COLO829 (cell line): ENCODE results near the gene DLEC1.
"Not testable (repeated sequence)": the region's sequence is repeated elsewhere in the genome, so short reads cannot be mapped to it uniquely, and the experiment has no call there.

ENCODE experiments used
- DNase-seq: peaks from one replicate; pipeline ENCODE4 v3.0.0; 2012; ENCODE audit warnings: low spot score

The DLEC1 gene

GRCh38 chr3:38018296-38019266 lies 20.4 kb upstream of the DLEC1 start:
- DNase-seq, result no peak

- no peak for DNase-seq
Observed at GRCh38 chr3:38019658-38020341, 19.2 kb upstream of the DLEC1 start.

GRCh38 chr3:38020342-38020726 lies 18.7 kb upstream of the DLEC1 start:
- no peak for DNase-seq

GRCh38 chr3:38021196-38021595 lies 17.8 kb upstream of the DLEC1 start:
- no peak for DNase-seq

GRCh38 chr3:38022301-38022700 lies 16.7 kb upstream of the DLEC1 start:
- DNase-seq, result no peak

GRCh38 chr3:38022896-38023709 lies 15.9 kb upstream of the DLEC1 start:
- no peak for DNase-seq

- no peak for DNase-seq
Observed at GRCh38 chr3:38026856-38027255, 12.2 kb upstream of the DLEC1 start.

- no peak for DNase-seq
Observed at GRCh38 chr3:38027466-38028465, 11.2 kb upstream of the DLEC1 start.

- DNase-seq, result no peak
Observed at GRCh38 chr3:38028621-38029361, 10.2 kb upstream of the DLEC1 start.

- no peak for DNase-seq
Observed at GRCh38 chr3:38029400-38030125, 9.4 kb upstream of the DLEC1 start, which contains the start of gene PLCD1. TSS of gene PLCD1 (minus strand) at chr3:38029642. CDS start at chr3:38029539, 103 bp downstream.

GRCh38 chr3:38030126-38031021 lies 8.6 kb upstream of the DLEC1 start:
- DNase-seq, result no peak

GRCh38 chr3:38031022-38031994 lies 7.7 kb upstream of the DLEC1 start:
- peak; percentile 42 for DNase-seq

- no peak for DNase-seq
Observed at GRCh38 chr3:38032328-38032865, 6.6 kb upstream of the DLEC1 start.

- DNase-seq, result not testable (repeated sequence)
Observed at GRCh38 chr3:38033586-38033985, 5.4 kb upstream of the DLEC1 start.

- DNase-seq, result not testable (repeated sequence)
Observed at GRCh38 chr3:38034335-38034734, 4.7 kb upstream of the DLEC1 start.

GRCh38 chr3:38036286-38036685 lies 2.7 kb upstream of the DLEC1 start:
- no peak for DNase-seq

GRCh38 chr3:38036906-38037305 lies 2.1 kb upstream of the DLEC1 start:
- no peak for DNase-seq
